Measurements from ENCODE around the gene SSTR4.

SSTR4 gene

GRCh38 chr20:23027721-23028120 is 7.4 kb upstream of the SSTR4 start:
- DNase-seq, result no peak
- no peaks in the 10 kb centered on the region for H3K9me3 Mint-ChIP-seq
- H3K4me3 Mint-ChIP-seq, result no peak overlapping the region
- H3K27ac Mint-ChIP-seq, result no peak overlapping the region
- ATAC-seq, result no peak
- peaks cover 11% of the 10 kb centered on the region for H3K27me3 Mint-ChIP-seq
- no peaks in the 10 kb centered on the region for H3K4me1 Mint-ChIP-seq

GRCh38 chr20:23028392-23028791 is 6.7 kb upstream of the SSTR4 start:
- DNase-seq (no peak), ATAC-seq (no peak)
- Mint-ChIP-seq H3K27me3 (peaks cover 18% of the 10 kb centered on the region), H3K27ac (no peak overlapping the region), H3K9me3 (no peaks in the 10 kb centered on the region), H3K4me3 (no peak overlapping the region), H3K4me1 (no peaks in the 10 kb centered on the region)

- no peaks in the 10 kb centered on the region for H3K4me1 Mint-ChIP-seq
These were observed 5.8 kb upstream of the SSTR4 start for GRCh38 chr20:23029324-23029723.

GRCh38 chr20:23031346-23031745 is 3.8 kb upstream of the SSTR4 start:
- Mint-ChIP-seq H3K27me3 (peaks cover 26% of the 10 kb centered on the region), H3K4me3 (no peak overlapping the region), H3K4me1 (no peaks in the 10 kb centered on the region), H3K27ac (no peak overlapping the region), H3K9me3 (peaks cover 0 to 6% of the 10 kb centered on the region in 2 donors)
- no peak for ATAC-seq
- DNase-seq, result no peak

More at GRCh38 chr20:23029324-23029723, 5.8 kb upstream of the SSTR4 start:
- no peak overlapping the region for H3K4me3 Mint-ChIP-seq
- DNase-seq, result no peak
- ATAC-seq, result no peak
- H3K27ac Mint-ChIP-seq, result no peak overlapping the region
- H3K27me3 Mint-ChIP-seq, result peaks cover 18% of the 10 kb centered on the region
- no peaks in the 10 kb centered on the region for H3K9me3 Mint-ChIP-seq

GRCh38 chr20:23032056-23032749 is 2.9 kb upstream of the SSTR4 start:
- H3K27ac Mint-ChIP-seq, result no peak overlapping the region
- ATAC-seq, result no peak
- H3K27me3 Mint-ChIP-seq, result peaks cover 34% of the 10 kb centered on the region
- H3K9me3 Mint-ChIP-seq, result peaks cover 0 to 6% of the 10 kb centered on the region in 2 donors
- no peak overlapping the region for H3K4me3 Mint-ChIP-seq
- no peaks in the 10 kb centered on the region for H3K4me1 Mint-ChIP-seq
- DNase-seq, result no peak

- H3K4me3 Mint-ChIP-seq, result no peak overlapping the region
These were observed 2.4 kb upstream of the SSTR4 start for GRCh38 chr20:23032750-23033078.

GRCh38 chr20:23033918-23034317 is 1.2 kb upstream of the SSTR4 start:
- Mint-ChIP-seq H3K27me3 (peaks cover 40% of the 10 kb centered on the region), H3K9me3 (peaks cover 0 to 6% of the 10 kb centered on the region in 2 donors), H3K27ac (no peak overlapping the region), H3K4me1 (no peaks in the 10 kb centered on the region), H3K4me3 (no peak overlapping the region)
- ATAC-seq, result no peak
- DNase-seq, result no peak

More at GRCh38 chr20:23032750-23033078, 2.4 kb upstream of the SSTR4 start:
- no peak overlapping the region for H3K27ac Mint-ChIP-seq
- H3K9me3 Mint-ChIP-seq, result peaks cover 0 to 6% of the 10 kb centered on the region in 2 donors
- H3K27me3 Mint-ChIP-seq, result peaks cover 39% of the 10 kb centered on the region
- no peaks in the 10 kb centered on the region for H3K4me1 Mint-ChIP-seq
- DNase-seq (no peak), ATAC-seq (no peak)

- ATAC-seq, result no peak
These were observed 619 bp downstream of the SSTR4 start for GRCh38 chr20:23035731-23036130.

GRCh38 chr20:23036371-23036770 is 1.3 kb downstream of the SSTR4 start:
- Mint-ChIP-seq H3K4me3 (no peak overlapping the region), H3K27me3 (peaks cover 55% of the 10 kb centered on the region), H3K9me3 (peaks cover 0 to 6% of the 10 kb centered on the region in 2 donors), H3K27ac (no peak overlapping the region), H3K4me1 (no peaks in the 10 kb centered on the region)
- DNase-seq (no peak), ATAC-seq (no peak)

More at GRCh38 chr20:23035731-23036130, 619 bp downstream of the SSTR4 start:
- no peak overlapping the region for H3K4me3 Mint-ChIP-seq
- no peaks in the 10 kb centered on the region for H3K4me1 Mint-ChIP-seq
- H3K9me3 Mint-ChIP-seq, result peaks cover 0 to 6% of the 10 kb centered on the region in 2 donors
- H3K27me3 Mint-ChIP-seq, result peaks cover 52% of the 10 kb centered on the region
- no peak for DNase-seq
- no peak overlapping the region for H3K27ac Mint-ChIP-seq

GRCh38 chr20:23037017-23037481 is 1.9 kb downstream of the SSTR4 start:
- H3K4me3 Mint-ChIP-seq, result no peak overlapping the region
- no peaks in the 10 kb centered on the region for H3K4me1 Mint-ChIP-seq
- H3K27me3 Mint-ChIP-seq, result peaks cover 55% of the 10 kb centered on the region
- no peak for ATAC-seq
- no peak for DNase-seq
- peak overlapping the region in 1 of 2 donors; percentile 57 for H3K27ac Mint-ChIP-seq
- peaks cover 0 to 6% of the 10 kb centered on the region in 2 donors for H3K9me3 Mint-ChIP-seq

GRCh38 chr20:23039136-23039875 is 4.2 kb downstream of the SSTR4 start:
- H3K27ac Mint-ChIP-seq, result no peak overlapping the region
- no peak overlapping the region for H3K4me3 Mint-ChIP-seq
- H3K27me3 Mint-ChIP-seq, result peaks cover 62% of the 10 kb centered on the region
- H3K9me3 Mint-ChIP-seq, result peaks cover 0 to 6% of the 10 kb centered on the region in 2 donors
- ATAC-seq (no peak), DNase-seq (no peak)
- H3K4me1 Mint-ChIP-seq, result no peaks in the 10 kb centered on the region

- Mint-ChIP-seq H3K27me3 (peaks cover 67% of the 10 kb centered on the region), H3K9me3 (peaks cover 0 to 6% of the 10 kb centered on the region in 2 donors), H3K27ac (no peak overlapping the region), H3K4me1 (no peaks in the 10 kb centered on the region), H3K4me3 (no peak overlapping the region)
- DNase-seq (no peak), ATAC-seq (no peak)
These were observed 4.9 kb downstream of the SSTR4 start for GRCh38 chr20:23039885-23040508.

- no peak for ATAC-seq
- Mint-ChIP-seq H3K4me3 (no peak overlapping the region), H3K27me3 (peaks cover 65% of the 10 kb centered on the region), H3K9me3 (no peaks in the 10 kb centered on the region), H3K27ac (no peak overlapping the region), H3K4me1 (no peaks in the 10 kb centered on the region)
- no peak for DNase-seq
These were observed 7.2 kb downstream of the SSTR4 start for GRCh38 chr20:23042270-23042669.

GRCh38 chr20:23043376-23043775 is 8.3 kb downstream of the SSTR4 start:
- no peaks in the 10 kb centered on the region for H3K9me3 Mint-ChIP-seq
- H3K4me3 Mint-ChIP-seq, result no peak overlapping the region
- peaks cover 70% of the 10 kb centered on the region for H3K27me3 Mint-ChIP-seq
- no peak overlapping the region for H3K27ac Mint-ChIP-seq
- H3K4me1 Mint-ChIP-seq, result no peaks in the 10 kb centered on the region
- ATAC-seq, result no peak
- no peak for DNase-seq

- Mint-ChIP-seq H3K27me3 (peaks cover 84% of the 10 kb centered on the region), H3K4me1 (peaks cover 7% of the 10 kb centered on the region), H3K4me3 (no peak overlapping the region), H3K27ac (no peak overlapping the region), H3K9me3 (no peaks in the 10 kb centered on the region)
- ATAC-seq (no peak), DNase-seq (no peak)
These were observed 11.3 kb downstream of the SSTR4 start for GRCh38 chr20:23046431-23046830.
